Muscle layer of colon (tissue), 2 donors: ENCODE measurements around the gene STARD5.
A peak's percentile ranks its signal among the peaks of the same experiment; 100 is the strongest.

Source experiments
- H3K27ac ChIP-seq: one replicate; pipeline ENCODE4 v1.7.0; 2013; ENCODE audit warnings: low read depth, mild to moderate bottlenecking, low read length, moderate library complexity
- H3K27me3 ChIP-seq, 2 donors: one replicate each; pipeline ENCODE4 v1.7.0; 2013; ENCODE audit warnings: low read length in 2 of 2, mild to moderate bottlenecking in 2 of 2; ENCODE audit not compliant: insufficient read depth in 2 of 2, control insufficient read depth in 1 of 2
- H3K36me3 ChIP-seq: one replicate; pipeline ENCODE4 v1.7.0; 2013; ENCODE audit warnings: mild to moderate bottlenecking, low read length; ENCODE audit not compliant: insufficient read depth
- H3K4me1 ChIP-seq: one replicate; pipeline ENCODE4 v1.7.0; 2013; ENCODE audit warnings: mild to moderate bottlenecking, low read length; ENCODE audit not compliant: insufficient read depth
- H3K4me3 ChIP-seq, 2 donors: one replicate each; pipeline ENCODE4 v1.7.0; 2013; ENCODE audit warnings: low read length in 2 of 2, low read depth in 1 of 2, mild to moderate bottlenecking in 1 of 2, moderate library complexity in 1 of 2
- H3K9ac ChIP-seq: one replicate; pipeline ENCODE4 v1.7.0; 2013; ENCODE audit warnings: low read length
- H3K9me3 ChIP-seq: one replicate; pipeline ENCODE4 v1.7.0; 2013; ENCODE audit warnings: mild to moderate bottlenecking, low read length
- donor health status: abdominal sarcoma.
- donor health status: Adenocarcinoma of cecum.

The STARD5 gene

DNA sequence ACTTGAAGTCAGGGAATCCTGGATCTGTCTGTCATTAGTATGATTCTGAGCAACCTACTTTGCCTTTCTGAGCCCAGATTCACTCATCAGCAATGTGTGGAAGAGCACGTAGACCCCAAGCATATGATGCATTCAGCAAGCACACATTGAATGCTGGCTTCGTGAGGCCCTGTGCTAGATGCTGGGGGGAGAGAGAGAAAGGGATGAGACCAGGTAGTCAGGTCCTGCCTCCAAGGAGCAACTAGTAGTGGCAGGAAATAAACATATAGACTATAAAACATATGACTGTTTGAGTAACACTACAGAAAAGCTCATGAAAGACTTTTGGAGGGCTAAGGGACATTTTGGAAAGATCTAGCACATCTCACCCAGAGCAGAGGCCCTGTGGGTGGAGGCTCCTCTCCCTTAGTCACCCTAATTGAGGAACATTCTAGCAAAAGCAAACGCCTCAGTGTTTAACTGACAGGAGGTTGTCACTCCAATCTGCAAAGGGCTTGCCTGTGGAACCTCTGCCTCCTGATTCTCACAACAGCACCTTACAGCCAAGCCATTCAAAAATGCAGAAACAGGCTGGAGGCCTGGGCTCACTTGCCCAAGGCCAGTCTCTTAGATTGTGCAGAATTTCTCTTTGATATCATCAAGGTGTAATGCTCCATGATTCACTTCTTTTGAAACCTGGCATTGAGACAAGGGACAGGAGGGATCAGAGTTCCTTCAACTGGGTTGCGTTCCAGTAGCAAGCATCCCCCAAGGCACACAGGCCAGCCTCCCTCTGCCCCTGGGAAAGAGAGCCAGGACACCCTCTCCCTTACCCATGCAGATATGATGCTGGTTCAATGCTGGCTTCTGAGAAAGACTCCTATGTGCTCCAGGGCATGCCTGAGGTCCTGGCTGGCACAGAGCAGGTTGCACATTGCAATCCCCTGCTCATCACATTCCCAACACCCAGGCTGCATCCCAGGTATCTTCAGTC, 26.1 kb downstream of the STARD5 start:
- Histone ChIP-seq H3K36me3 (no peaks in the 10 kb centered on the region), H3K9ac (no peak overlapping the region), H3K9me3 (no peaks in the 10 kb centered on the region), H3K27ac (no peak overlapping the region), H3K4me3 (peak overlapping the region; percentile 3 to 49), H3K27me3 (no peaks in the 10 kb centered on the region), H3K4me1 (no peaks in the 10 kb centered on the region)

DNA sequence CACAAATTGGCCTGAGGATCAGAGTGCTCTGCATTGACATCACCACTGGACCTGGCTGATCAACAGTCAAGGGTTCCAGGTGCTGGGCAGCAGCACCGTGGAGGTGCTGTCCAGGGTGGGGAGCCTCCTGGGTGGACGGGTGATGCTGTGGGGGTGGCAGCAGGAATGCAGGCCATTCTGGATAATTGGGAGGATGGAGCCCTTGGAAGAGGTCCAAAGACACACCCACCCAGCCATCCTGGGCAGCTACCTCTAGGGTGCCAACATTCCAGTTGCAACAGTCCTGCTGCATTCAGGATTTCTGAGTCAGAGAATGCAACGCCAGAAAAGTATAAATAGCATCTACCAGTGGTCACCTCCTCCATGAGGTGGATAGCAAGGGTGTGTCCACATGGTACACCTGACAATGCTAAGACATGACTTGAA, 26.8 kb downstream of the STARD5 start:
- Histone ChIP-seq H3K27me3 (no peaks in the 10 kb centered on the region), H3K9me3 (no peaks in the 10 kb centered on the region), H3K27ac (no peak overlapping the region), H3K36me3 (no peaks in the 10 kb centered on the region), H3K9ac (no peak overlapping the region), H3K4me3 (peak overlapping the region; percentile 3 to 49), H3K4me1 (no peaks in the 10 kb centered on the region)

- Histone ChIP-seq H3K9me3 (no peaks in the 10 kb centered on the region), H3K27ac (no peak overlapping the region), H3K4me3 (peak overlapping the region; percentile 3 to 49), H3K9ac (no peak overlapping the region), H3K36me3 (no peaks in the 10 kb centered on the region), H3K27me3 (no peaks in the 10 kb centered on the region), H3K4me1 (no peaks in the 10 kb centered on the region)
These were observed 27.3 kb downstream of the STARD5 start for GRCh38 chr15:81296673-81297072.

DNA sequence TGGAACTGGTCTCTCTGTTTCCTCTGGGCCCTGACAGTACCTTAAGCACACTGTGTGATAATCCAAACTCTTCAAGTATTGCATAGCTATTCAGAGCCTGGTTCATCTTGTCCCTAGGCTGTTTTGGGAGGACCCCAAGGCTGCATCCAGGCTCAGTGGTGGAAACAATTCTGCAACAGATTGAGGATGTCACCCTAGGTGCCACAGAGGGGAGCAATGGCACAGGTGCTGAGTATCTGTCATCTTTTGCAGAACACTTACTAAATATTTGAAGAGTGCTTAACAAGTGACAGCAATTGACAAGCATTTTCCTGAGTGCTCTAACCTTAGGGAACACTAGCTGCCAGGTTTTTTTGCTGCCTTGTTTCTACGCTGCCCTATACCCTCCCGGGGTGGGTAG, 27.8 kb downstream of the STARD5 start:
- no peak overlapping the region for H3K4me3 ChIP-seq

GRCh38 chr15:81295486-81296121, 28.3 kb downstream of the STARD5 start:
- Histone ChIP-seq H3K27me3 (no peaks in the 10 kb centered on the region), H3K36me3 (no peaks in the 10 kb centered on the region), H3K9me3 (no peaks in the 10 kb centered on the region), H3K27ac (no peak overlapping the region), H3K4me3 (no peak overlapping the region), H3K9ac (no peak overlapping the region), H3K4me1 (no peaks in the 10 kb centered on the region)

More for the DNA sequence above, 27.8 kb downstream of the STARD5 start:
- H3K36me3 ChIP-seq, result no peaks in the 10 kb centered on the region
- no peaks in the 10 kb centered on the region for H3K9me3 ChIP-seq
- H3K27ac ChIP-seq, result no peak overlapping the region
- no peaks in the 10 kb centered on the region for H3K4me1 ChIP-seq
- no peaks in the 10 kb centered on the region for H3K27me3 ChIP-seq
- H3K9ac ChIP-seq, result no peak overlapping the region

DNA sequence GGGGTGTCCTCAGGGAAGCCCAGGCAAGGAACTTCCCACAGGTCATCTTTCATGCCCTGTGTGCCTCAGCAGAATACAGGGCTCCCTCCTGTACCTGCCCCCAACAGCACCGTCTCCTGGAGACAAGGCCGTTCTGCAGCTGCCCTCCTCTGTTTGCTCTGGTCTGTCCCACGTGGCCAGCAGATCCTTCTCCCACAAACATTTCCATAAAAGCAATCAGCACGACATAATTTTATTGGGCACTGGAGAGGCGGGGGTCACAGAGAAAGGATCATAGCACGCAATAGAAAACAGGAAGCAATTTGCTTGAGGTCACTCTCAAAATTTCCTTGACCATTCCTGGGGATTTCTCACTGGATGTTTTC, 29.4 kb downstream of the STARD5 start:
- H3K9ac ChIP-seq, result no peak overlapping the region
- no peaks in the 10 kb centered on the region for H3K36me3 ChIP-seq
- no peaks in the 10 kb centered on the region for H3K27me3 ChIP-seq
- no peaks in the 10 kb centered on the region for H3K4me1 ChIP-seq
- no peak overlapping the region for H3K4me3 ChIP-seq
- no peak overlapping the region for H3K27ac ChIP-seq
- H3K9me3 ChIP-seq, result no peaks in the 10 kb centered on the region

DNA sequence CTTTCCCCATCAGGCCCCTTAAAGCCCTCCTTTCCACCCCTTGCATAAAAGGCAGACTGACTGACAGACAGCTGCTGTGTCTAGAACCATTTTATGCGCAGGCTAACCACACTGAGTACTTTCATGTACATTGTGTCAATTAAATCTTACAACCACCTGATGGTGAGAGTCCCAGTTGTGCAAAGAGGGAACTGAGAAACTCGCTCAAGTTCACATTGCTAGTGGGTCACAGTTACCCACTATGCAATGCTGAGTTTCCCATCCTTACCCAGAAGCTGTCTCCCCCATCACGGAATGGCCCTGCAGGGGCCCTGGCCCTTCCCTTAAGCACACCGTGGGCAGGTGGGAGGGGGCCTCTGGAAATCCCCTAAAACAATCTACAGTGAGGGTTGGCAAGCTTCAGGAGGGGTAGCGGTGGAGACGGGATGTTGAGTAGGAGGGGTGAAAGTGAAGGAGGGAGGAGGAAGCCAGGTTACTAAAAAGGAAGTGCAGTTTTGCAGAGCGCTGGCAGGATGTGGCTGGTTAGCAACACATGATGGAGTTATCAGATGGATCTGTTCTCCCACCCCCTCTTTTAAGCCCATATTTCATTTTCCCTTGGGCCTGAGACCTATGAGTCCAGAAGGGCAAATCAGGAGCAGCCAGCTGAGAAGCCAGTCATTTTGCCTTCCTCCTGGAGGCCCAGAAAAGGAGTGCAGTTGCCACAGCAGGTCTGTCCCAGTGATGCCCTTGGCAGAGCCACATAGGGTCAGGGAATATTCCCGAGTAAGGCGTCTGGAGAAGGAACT, 30.0 kb downstream of the STARD5 start:
- Histone ChIP-seq H3K27ac (no peak overlapping the region), H3K9me3 (no peaks in the 10 kb centered on the region), H3K4me1 (no peaks in the 10 kb centered on the region), H3K36me3 (no peaks in the 10 kb centered on the region), H3K9ac (no peak overlapping the region), H3K27me3 (no peaks in the 10 kb centered on the region), H3K4me3 (no peak overlapping the region)

GRCh38 chr15:81292523-81293001, 31.4 kb downstream of the STARD5 start:
- H3K4me3 ChIP-seq, result no peak overlapping the region
- no peaks in the 10 kb centered on the region for H3K27me3 ChIP-seq
- no peaks in the 10 kb centered on the region for H3K4me1 ChIP-seq
- H3K9ac ChIP-seq, result no peak overlapping the region
- H3K36me3 ChIP-seq, result no peaks in the 10 kb centered on the region
- H3K27ac ChIP-seq, result no peak overlapping the region
- no peaks in the 10 kb centered on the region for H3K9me3 ChIP-seq

- Histone ChIP-seq H3K4me1 (no peaks in the 10 kb centered on the region), H3K9me3 (no peaks in the 10 kb centered on the region), H3K9ac (no peak overlapping the region), H3K27ac (no peak overlapping the region), H3K4me3 (no peak overlapping the region), H3K27me3 (no peaks in the 10 kb centered on the region), H3K36me3 (no peaks in the 10 kb centered on the region)
These were observed 31.9 kb downstream of the STARD5 start for GRCh38 chr15:81291916-81292522.

DNA sequence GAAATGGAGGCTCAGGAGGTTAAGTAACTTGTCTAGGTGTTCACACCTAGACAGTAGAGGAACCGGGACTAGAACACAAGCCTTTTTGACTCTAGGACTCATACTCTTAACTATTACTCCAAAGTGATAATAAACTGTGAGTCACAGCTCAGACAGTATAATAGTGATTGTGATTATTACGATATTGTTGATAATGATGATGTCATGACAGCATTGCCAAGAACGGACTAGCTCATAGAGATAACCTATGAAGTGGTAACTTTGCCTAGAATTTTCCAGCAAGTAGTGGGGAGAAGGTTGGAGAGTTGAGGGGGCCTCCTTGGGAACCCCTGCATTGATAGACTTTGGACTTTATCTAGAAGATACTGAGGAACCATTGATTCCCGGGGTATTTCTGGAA, 34.0 kb downstream of the STARD5 start:
- H3K4me3 ChIP-seq, result no peak overlapping the region
- no peak overlapping the region for H3K9ac ChIP-seq
- H3K4me1 ChIP-seq, result no peaks in the 10 kb centered on the region
- H3K36me3 ChIP-seq, result no peaks in the 10 kb centered on the region
- no peaks in the 10 kb centered on the region for H3K9me3 ChIP-seq
- no peaks in the 10 kb centered on the region for H3K27me3 ChIP-seq
- H3K27ac ChIP-seq, result no peak overlapping the region

DNA sequence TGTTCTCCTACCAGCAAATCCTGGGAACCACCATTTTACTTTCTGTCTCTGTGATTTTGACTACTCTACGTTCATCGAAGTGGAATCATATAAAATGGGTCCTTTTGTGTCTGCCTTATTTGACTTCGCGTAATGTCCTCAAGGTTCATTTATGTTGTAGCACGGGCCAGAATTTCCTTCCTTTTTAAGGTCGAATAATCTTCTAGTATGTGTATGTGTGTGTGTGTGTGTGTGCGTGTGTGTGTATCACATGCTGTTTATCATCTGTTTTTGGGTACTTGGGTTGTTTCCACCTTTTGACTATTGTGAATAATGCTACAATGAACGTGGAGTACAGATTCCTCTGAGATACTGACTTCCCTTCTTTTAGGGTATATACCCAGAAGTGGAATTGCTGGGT, 35.3 kb downstream of the STARD5 start:
- Histone ChIP-seq H3K9me3 (no peaks in the 10 kb centered on the region), H3K27me3 (no peaks in the 10 kb centered on the region), H3K36me3 (no peaks in the 10 kb centered on the region), H3K27ac (no peak overlapping the region), H3K9ac (no peak overlapping the region), H3K4me1 (no peaks in the 10 kb centered on the region), H3K4me3 (no peak overlapping the region)
